OCI-LY7 (cell line): Measurements from ENCODE around the gene EPHA5. TPM values are rescaled to one million over a fixed set of nuclear protein-coding genes. Genes with fewer than 3 reads are reported as not detected.

Source experiments
- BruUV-seq: library from RNA; stranded (reverse); fragments of 400-500 nt; replicated peaks from 2 replicates; lab custom pipeline; 2021; lab: Mats Ljungman, UMichigan
- CTCF ChIA-PET: fragments of 300-600 bp; sonication (Branson Sonifier 250); formaldehyde crosslinking; loops from one replicate; lab custom pipeline; 2022; ENCODE audit warnings: antibody characterized with exemption; ENCODE audit not compliant: unreplicated experiment; lab: Charles Lee
- POLR2A ChIA-PET: fragments of 300-600 bp; sonication (Branson Sonifier 250); formaldehyde crosslinking; loops from one replicate; lab custom pipeline; 2022; ENCODE audit warnings: antibody characterized with exemption; lab: Charles Lee
- DNase-seq: peaks from one replicate; pipeline ENCODE4 v3.0.0-alpha.2; 2015; ENCODE audit warnings: low spot score
- H2AFZ ChIP-seq: fragments of 200-600 bp; sonication (generic), shearing (Covaris generic); 2 replicates; pipeline ENCODE4 v1.6.1; 2014; ENCODE audit warnings: mild to moderate bottlenecking, antibody characterized with exemption, low read length, moderate library complexity
- H3K27ac ChIP-seq: fragments of 200-600 bp; sonication (generic); 2 replicates; pipeline ENCODE4 v1.5.1; 2014; ENCODE audit warnings: mixed run types, low read depth, mild to moderate bottlenecking, moderate library complexity, low read length, inconsistent platforms; ENCODE audit not compliant: poor library complexity, severe bottlenecking
- H3K36me3 ChIP-seq: fragments of 200-600 bp; sonication (generic); 2 replicates; pipeline ENCODE4 v1.6.1; 2014; ENCODE audit warnings: mild to moderate bottlenecking, antibody characterized with exemption, low read length, moderate library complexity, mixed read lengths; ENCODE audit not compliant: insufficient read depth
- H3K4me1 ChIP-seq: fragments of 200-600 bp; sonication (generic); 2 replicates; pipeline ENCODE4 v1.5.1; 2014; ENCODE audit warnings: mild to moderate bottlenecking, low read length; ENCODE audit not compliant: insufficient read depth, poor library complexity, severe bottlenecking
- H3K4me2 ChIP-seq: fragments of 200-600 bp; sonication (generic); 2 replicates; pipeline ENCODE4 v1.6.1; 2014; ENCODE audit warnings: mild to moderate bottlenecking, low read length
- H3K4me3 ChIP-seq: fragments of 200-600 bp; sonication (generic); 2 replicates; pipeline ENCODE4 v1.5.1; 2014; ENCODE audit warnings: mild to moderate bottlenecking, low read depth, low read length; ENCODE audit not compliant: poor library complexity, severe bottlenecking
- H3K79me2 ChIP-seq: fragments of 200-600 bp; sonication (generic); 2 replicates; pipeline ENCODE4 v1.6.1; 2016; ENCODE audit warnings: low read depth, mild to moderate bottlenecking, low read length, moderate library complexity, mixed read lengths; ENCODE audit not compliant: insufficient read depth
- H3K9me2 ChIP-seq: fragments of 200-600 bp; sonication (generic); 2 replicates; pipeline ENCODE4 v1.6.1; 2016; ENCODE audit warnings: mild to moderate bottlenecking, low read length, mixed read lengths; ENCODE audit not compliant: insufficient read depth
- H3K9me3 ChIP-seq: fragments of 200-600 bp; sonication (generic); 2 replicates; pipeline ENCODE4 v1.6.1; 2014; ENCODE audit warnings: mild to moderate bottlenecking, mixed run types, low read length, mixed read lengths
- H4K20me1 ChIP-seq: fragments of 200-600 bp; sonication (generic); 2 replicates; pipeline ENCODE4 v1.6.1; 2014; ENCODE audit warnings: mild to moderate bottlenecking, antibody characterized with exemption, low read length, moderate library complexity, mixed read lengths; ENCODE audit not compliant: insufficient read depth
- EZH2phosphoT487 ChIP-seq: fragments of 200-600 bp; sonication (generic); IDR thresholded peaks from 2 replicates; pipeline ENCODE4 v1.6.1; 2018; ENCODE audit warnings: low read depth, borderline replicate concordance, mild to moderate bottlenecking, mixed run types, antibody characterized with exemption, low read length, moderate library complexity, mixed read lengths
- intact Hi-C: fragments of 100-400 bp; cut with micrococcal nuclease; formaldehyde crosslinking; loops from one replicate; pipeline ENCODE4 v1.10.0; 2022; ENCODE audit not compliant: unreplicated experiment
- total RNA-seq, 2 experiments: library from RNA; depleted of rRNA in 1 of 2; stranded (reverse); fragments of >200 nt in 1 of 2; shearing (Covaris generic) in 1 of 2; gene quantifications; 2 replicates each; pipeline ENCODE4 v1.2.3, GENCODE V29; 2014 to 2022
- TF ChIP-seq, protein P1 (sequence below): fragments of 200-600 bp; sonication (generic); conservative IDR thresholded peaks from 2 replicates; pipeline ENCODE4 v1.5.1; 2014; ENCODE audit warnings: mild to moderate bottlenecking, antibody characterized with exemption, low read length, moderate library complexity, mixed read lengths

EPHA5 gene
- total RNA-seq, 2 experiments from 2014 or later: not detected

DNA sequence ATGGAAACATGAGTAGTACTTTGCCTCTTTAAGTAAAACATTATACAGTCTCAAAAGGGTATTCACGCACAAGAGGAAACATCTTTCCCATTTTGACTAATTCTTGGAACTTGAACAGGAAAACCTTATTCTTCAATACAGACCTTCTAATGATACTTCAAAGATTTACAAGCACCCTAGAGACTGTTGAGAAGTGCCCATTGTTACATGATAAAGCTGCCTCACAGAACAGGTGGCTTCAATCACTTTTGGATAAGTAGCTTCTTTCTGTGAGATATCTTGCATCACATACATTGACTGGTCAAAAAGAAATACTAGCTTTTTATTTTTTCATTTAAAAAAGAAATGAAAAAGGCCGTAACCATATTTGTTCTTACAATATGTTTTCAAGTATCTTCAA lies 219.4 kb downstream of the EPHA5 start:
- intact Hi-C loops: no loop called here
- Histone ChIP-seq H2AFZ (no peak overlapping the region), H3K9me3 (no peaks in the 10 kb centered on the region), H4K20me1 (no peaks in the 10 kb centered on the region), H3K9me2 (no peaks in the 10 kb centered on the region), H3K4me2 (no peak overlapping the region), H3K36me3 (no peaks in the 10 kb centered on the region), H3K4me1 (no peaks in the 10 kb centered on the region), H3K4me3 (no peak overlapping the region), H3K27ac (no peak overlapping the region), H3K79me2 (no peaks in the 10 kb centered on the region)
- no TSS peak for BruUV-seq
- ChIA-PET CTCF (no interaction called here), POLR2A (interaction anchor here (0.6 to 0.8 kb wide), 2 partner anchors 8 to 50 kb away, joined by 3 to 5 read pairs; no protein-coding TSS in a partner anchor)
- no peak for TF ChIP-seq EZH2phosphoT487
- TF ChIP-seq, protein P1, sequence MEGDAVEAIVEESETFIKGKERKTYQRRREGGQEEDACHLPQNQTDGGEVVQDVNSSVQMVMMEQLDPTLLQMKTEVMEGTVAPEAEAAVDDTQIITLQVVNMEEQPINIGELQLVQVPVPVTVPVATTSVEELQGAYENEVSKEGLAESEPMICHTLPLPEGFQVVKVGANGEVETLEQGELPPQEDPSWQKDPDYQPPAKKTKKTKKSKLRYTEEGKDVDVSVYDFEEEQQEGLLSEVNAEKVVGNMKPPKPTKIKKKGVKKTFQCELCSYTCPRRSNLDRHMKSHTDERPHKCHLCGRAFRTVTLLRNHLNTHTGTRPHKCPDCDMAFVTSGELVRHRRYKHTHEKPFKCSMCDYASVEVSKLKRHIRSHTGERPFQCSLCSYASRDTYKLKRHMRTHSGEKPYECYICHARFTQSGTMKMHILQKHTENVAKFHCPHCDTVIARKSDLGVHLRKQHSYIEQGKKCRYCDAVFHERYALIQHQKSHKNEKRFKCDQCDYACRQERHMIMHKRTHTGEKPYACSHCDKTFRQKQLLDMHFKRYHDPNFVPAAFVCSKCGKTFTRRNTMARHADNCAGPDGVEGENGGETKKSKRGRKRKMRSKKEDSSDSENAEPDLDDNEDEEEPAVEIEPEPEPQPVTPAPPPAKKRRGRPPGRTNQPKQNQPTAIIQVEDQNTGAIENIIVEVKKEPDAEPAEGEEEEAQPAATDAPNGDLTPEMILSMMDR: no peak
- DNase-seq: no peak

DNA sequence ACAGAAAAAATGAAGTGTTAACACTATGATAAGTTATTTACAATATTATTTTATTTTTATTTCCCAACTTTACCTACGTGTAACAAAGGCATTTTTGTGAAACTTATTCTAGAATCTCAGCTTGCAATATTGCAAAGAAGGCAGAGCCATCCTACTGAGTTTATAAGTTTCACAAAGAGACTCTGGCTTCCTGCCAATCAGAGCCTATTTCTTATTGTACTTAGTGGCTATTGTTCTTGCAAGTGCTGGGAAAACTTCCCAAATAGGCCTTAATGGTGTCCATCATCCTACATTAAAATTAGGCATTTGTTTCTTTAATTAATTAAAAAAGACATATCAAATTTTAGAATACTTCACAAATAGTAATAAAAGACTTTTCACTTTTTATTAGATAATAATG lies 233.2 kb downstream of the EPHA5 start:
- Histone ChIP-seq H3K27ac (no peak overlapping the region), H3K9me2 (no peaks in the 10 kb centered on the region), H3K36me3 (no peaks in the 10 kb centered on the region), H3K4me1 (no peaks in the 10 kb centered on the region), H2AFZ (no peak overlapping the region), H3K9me3 (no peaks in the 10 kb centered on the region), H4K20me1 (no peaks in the 10 kb centered on the region), H3K4me2 (no peak overlapping the region), H3K79me2 (no peaks in the 10 kb centered on the region), H3K4me3 (no peak overlapping the region)
- ChIA-PET POLR2A (no interaction called here), CTCF (no interaction called here)
- no TSS peak for BruUV-seq
- intact Hi-C loops: no loop called here
- DNase-seq: no peak
- TF ChIP-seq EZH2phosphoT487: no peak
- TF ChIP-seq, protein P1: no peak

DNA sequence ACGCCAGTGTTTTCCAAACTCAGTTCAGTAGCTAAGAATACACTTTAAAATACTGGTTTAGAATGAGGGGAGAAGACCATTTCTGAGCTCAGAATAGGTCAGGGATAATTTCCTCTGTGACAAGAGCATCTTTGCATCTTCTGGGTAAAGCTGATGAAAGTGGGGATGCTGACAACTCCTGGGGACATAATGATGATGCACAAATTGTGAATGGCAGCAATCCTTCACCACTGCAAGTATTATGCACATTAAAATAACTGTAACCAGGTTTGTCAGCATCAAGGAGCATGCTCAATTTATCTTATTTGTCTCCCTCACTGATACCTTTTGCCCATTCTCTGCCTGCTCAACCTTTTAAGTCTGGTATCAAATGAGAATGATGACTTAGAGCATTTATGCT lies 248.2 kb downstream of the EPHA5 start:
- DNase-seq: no peak
- Histone ChIP-seq H2AFZ (no peak overlapping the region), H3K27ac (no peak overlapping the region), H3K4me1 (no peaks in the 10 kb centered on the region), H3K4me3 (no peak overlapping the region), H4K20me1 (no peaks in the 10 kb centered on the region), H3K9me3 (no peaks in the 10 kb centered on the region), H3K36me3 (no peaks in the 10 kb centered on the region), H3K9me2 (no peaks in the 10 kb centered on the region), H3K4me2 (no peak overlapping the region), H3K79me2 (no peaks in the 10 kb centered on the region)
- TF ChIP-seq, protein P1: no peak
- no peak for TF ChIP-seq EZH2phosphoT487
- no TSS peak for BruUV-seq
- intact Hi-C loops: no loop called here
- CTCF ChIA-PET: no interaction called here
- POLR2A ChIA-PET: no interaction called here
